T-helper 1 cell (primary cell): ENCODE results near the gene ATF7IP.

Source experiments
- DNase-seq, 5 donors: peaks; one replicate each; pipeline ENCODE4 v3.0.0-alpha.2; 2012 to 2020

The ATF7IP gene

GRCh38 chr12:14416658-14417057 is 51.2 kb downstream of the ATF7IP start:
- DNase-seq: peak in 3 of 5 donors; percentile 32 to 62 (median 48)

GRCh38 chr12:14417715-14418114 is 52.2 kb downstream of the ATF7IP start:
- peak; percentile 27 to 66 (median 60) for DNase-seq

GRCh38 chr12:14418451-14418890 is 53.0 kb downstream of the ATF7IP start:
- DNase-seq: no peak

GRCh38 chr12:14422516-14423230 is 57.2 kb downstream of the ATF7IP start:
- DNase-seq: no peak

GRCh38 chr12:14424545-14424944 is 59.1 kb downstream of the ATF7IP start:
- DNase-seq: no peak

- DNase-seq: no peak
Observed at GRCh38 chr12:14426792-14427191, 61.3 kb downstream of the ATF7IP start.

- DNase-seq: no peak
Observed at GRCh38 chr12:14427929-14428328, 62.4 kb downstream of the ATF7IP start.

- no peak for DNase-seq
Observed at GRCh38 chr12:14430394-14430986, 65.0 kb downstream of the ATF7IP start.

- DNase-seq: no peak
Observed at GRCh38 chr12:14431975-14432374, 66.5 kb downstream of the ATF7IP start.

GRCh38 chr12:14435627-14436026 is 70.1 kb downstream of the ATF7IP start:
- DNase-seq: no peak

- DNase-seq: no peak
Observed at GRCh38 chr12:14442221-14442881, 76.9 kb downstream of the ATF7IP start.

- DNase-seq: no peak
Observed at GRCh38 chr12:14443531-14443930, 78.0 kb downstream of the ATF7IP start.

- DNase-seq: no peak
Observed at GRCh38 chr12:14450479-14450878, 85.0 kb downstream of the ATF7IP start.

- no peak for DNase-seq
Observed at GRCh38 chr12:14452336-14452735, 86.9 kb downstream of the ATF7IP start.

- DNase-seq: no peak
Observed at GRCh38 chr12:14452865-14453264, 87.4 kb downstream of the ATF7IP start.

GRCh38 chr12:14454098-14454907 is 88.8 kb downstream of the ATF7IP start:
- peak in 2 of 5 donors; percentile 11 to 69 for DNase-seq

GRCh38 chr12:14460212-14460841 is 94.8 kb downstream of the ATF7IP start:
- no peak for DNase-seq

GRCh38 chr12:14471497-14471896 is 106.0 kb downstream of the ATF7IP start:
- no peak for DNase-seq

- no peak for DNase-seq
Observed at GRCh38 chr12:14473707-14474287, 108.3 kb downstream of the ATF7IP start.

GRCh38 chr12:14479004-14479403 is 113.5 kb downstream of the ATF7IP start:
- no peak for DNase-seq

GRCh38 chr12:14481201-14481600 is 115.7 kb downstream of the ATF7IP start:
- no peak for DNase-seq

- no peak for DNase-seq
Observed at GRCh38 chr12:14482361-14482760, 116.9 kb downstream of the ATF7IP start.
